Anterior cingulate cortex (tissue), 58 donors: ENCODE measurements around the gene MLC1.

Source experiments
- DNase-seq, 58 donors: peaks; one replicate each; lab custom pipeline; 2025; lab: John Stamatoyannopoulos, UW

Gene MLC1

DNA sequence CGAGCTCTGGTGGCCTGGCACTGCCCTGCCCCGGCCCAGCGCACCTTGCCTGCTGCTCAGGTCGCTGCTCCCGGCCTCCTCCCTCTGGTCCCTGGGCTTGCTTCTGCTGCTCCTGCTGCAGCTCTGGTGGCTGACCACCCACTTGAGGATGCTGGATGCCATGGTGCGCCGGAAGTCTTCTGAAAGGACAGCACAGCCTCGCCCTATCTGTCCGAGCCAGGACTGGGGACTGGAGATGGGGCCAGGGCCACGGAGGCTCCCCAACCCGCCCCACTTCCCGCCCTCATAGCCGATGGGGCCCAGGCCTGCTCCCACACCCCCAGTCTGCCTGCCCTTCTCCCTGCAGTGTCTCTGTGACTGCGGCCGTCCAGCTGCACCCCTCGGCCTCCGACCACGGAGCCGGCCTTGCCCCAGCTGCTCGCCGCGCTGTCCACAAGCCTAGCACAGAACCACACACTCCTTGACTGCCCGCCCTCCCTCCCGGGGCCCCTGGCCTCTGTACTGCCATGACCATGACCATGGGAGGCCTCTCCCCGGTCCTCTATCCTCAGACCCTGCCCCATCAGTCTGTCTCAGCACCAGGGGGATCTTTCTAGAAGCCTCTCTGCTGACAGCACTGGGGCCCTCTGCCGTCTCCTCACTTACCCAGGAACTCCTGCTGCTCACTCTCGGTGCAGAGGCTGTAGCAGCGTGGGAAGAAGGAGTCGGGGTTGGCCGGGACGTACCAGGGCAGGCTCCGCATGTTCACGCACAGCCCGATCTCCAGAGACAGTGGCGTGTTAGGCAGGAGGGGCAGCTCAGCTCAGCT is 39.8 kb downstream of the MLC1 start:
- no peak for DNase-seq

DNA sequence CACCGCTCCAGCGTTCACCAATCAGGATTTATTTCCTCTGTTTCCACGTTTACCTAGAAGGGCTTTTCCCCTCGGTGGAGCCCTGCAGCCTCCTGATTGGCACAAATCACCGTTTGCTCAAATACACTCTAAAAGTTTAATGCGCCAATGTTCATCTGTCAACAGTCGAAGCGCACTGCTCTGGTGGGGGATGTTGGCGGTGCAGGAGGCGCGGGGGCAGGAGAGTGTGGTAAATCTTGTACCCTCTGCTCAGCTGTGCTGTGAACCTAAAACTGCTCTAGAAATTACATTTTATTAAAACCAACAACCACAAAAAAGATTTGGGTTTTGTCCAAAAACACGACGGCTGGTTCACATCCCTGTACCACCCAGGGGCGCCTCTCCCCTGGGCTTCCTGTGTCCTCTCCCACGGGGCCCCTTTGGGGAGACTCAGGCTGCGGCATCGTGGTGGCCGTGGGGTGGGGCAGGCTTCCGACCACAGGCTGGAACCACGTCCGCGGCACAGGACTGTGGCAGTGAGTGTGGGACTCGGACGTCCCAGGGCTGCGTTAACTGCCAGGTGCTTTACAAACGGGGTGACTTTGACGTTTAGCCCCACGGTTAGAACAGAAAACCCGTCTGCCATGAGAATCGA is 40.6 kb downstream of the MLC1 start:
- no peak for DNase-seq

DNA sequence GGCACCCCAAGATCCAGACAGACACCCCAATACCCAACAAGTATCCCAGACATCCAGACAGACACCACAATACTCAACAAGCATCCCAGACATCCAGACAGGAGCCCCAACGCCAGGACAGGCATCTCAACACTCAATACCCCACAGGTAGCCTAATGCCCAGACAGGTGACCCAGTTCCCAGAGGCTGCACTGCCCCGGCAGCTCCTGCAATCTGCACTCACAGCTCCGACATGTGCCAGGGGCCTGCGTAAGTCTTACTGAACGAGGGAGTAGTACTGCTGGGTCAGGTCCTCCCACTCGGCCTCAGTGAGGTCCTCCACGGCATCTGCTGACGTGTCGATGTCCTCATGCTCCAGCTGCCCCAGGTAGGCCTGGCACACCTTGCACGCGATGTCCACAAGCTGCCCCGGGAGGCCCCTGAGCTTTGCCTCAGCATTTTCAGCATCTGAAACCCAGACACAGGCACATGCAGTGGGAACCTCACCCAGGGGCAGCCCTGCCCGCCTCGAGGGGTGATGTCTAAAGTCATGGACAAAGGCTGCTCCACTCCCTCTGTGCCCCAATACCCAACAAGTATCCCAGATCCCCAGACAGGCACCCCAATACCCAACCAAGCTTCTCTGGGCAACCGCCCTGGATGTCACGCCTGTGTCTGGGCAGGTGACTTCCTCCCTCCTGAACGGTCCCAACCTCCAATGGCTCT is 43.7 kb downstream of the MLC1 start:
- no peak for DNase-seq

DNA sequence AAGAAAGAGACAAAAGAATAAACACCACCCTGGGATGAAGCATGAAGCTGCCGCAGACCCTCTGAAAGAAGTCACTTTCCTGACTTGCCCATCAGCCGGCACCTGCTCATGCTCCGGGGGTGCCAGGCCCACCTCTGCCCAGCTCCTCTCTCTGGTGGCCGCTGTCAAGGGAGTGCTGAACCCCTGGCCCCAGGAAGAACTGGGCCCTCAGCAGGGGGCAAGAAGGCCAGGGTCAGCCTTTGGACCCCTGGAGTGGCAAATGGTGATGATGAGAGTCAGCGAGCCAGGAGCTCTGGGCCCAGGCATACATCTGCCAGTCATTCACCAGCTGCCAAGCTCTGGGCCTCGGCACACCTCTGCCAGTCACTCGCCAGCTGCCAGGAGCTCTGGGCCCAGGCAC is 44.5 kb downstream of the MLC1 start:
- no peak for DNase-seq

DNA sequence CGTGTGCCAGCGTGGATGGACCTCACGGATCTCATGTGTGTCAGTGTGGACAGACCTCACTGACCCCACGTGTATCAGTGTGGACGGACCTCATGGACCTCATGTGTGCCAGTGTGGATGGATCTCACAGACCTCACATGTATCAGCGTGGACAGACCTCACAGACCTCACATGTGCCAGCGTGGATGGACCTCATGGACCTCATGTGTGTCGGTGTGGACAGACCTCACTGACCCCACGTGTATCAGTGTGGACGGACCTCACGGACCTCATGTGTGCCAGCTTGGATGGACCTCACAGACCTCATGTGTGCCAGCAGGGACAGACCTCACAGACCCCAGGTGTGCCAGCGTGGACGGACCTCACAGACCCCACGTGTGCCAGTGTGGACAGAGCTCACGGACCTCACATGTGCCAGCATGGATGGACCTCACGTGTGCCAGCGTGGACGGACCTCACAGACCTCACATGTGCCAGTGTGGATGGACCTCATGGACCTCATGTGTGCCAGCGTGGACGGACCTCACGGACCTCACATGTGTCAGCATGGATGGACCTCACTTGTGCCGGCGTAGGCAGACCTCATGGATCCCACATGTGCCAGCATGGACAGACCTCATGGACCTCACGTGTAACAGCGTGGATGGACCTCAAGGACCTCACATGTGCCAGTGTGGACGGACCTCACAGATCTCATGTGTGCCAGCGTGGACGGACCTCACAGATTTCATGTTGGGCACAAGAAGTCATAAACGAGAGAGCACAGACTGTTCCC is 45.4 kb downstream of the MLC1 start:
- no peak for DNase-seq

DNA sequence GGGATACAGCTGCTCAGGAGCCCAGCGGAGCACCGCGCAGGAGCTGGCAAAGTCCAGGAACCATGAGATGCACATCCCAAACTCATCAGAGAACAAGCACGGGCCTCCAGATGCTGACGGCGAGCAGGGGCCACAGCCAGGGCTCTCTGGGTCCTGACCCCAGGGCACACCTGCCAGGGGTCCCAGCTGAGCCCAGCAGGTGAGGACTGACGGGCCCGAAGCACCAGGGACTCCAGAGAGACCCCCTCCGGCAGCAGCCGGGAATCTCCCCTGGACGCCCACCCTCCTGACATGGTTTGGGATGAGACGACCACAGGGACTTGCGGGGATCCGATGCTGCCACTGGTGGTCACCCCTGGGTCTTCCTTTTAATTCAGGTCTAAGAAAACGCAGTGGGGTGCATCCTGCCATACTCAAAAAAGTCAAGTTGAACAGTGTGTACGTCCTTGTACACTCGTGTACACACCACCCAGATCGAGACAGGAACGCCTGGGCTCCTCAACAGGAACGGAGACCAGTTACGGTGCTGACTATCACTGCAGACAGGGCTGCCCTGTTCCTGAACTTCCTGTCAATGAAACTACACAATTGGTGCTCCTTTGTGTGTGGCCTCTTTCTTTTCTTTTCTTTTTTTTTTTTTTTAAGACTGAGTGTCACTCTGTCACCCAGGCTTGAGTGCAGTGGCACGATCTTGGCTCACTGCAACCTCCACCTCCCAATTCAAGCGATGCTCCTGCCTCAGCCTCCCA is 49.1 kb downstream of the MLC1 start:
- DNase-seq: no peak

DNA sequence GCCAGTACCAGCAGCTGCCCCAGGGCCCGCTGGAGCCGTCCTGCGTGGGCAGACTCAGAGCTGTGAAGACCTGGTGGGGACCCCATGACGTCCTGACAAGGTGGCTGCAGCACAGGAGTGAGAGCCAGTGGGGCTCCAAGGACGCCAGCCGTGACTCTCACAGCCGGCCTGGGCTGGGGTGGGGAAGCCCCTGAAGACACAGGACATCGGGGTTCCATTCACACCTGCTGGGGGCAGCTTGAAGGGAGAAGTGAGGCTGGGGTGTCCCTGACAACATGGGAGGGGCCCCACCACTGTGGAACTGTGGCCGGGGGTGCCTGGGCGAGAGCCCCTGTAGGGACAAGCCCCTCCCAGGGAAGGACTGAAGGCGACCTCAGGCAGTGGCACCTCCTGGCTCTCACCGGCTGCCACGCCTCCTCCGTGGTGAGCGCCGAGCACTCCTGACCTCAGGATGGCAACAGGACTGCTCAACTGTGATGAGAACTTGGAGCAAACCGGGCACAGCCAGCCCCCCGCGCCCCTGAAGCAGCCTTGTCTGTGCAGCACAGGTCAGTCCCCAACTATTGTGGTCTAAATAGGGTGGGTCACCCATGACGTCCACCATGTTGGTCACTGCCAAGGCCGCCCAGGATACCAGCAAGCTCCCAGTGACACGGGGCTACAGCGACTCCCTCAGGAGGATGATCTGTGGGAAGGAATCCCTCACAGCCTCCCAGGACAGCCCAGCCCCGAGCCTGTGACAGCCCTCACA is 49.9 kb downstream of the MLC1 start:
- no peak for DNase-seq

DNA sequence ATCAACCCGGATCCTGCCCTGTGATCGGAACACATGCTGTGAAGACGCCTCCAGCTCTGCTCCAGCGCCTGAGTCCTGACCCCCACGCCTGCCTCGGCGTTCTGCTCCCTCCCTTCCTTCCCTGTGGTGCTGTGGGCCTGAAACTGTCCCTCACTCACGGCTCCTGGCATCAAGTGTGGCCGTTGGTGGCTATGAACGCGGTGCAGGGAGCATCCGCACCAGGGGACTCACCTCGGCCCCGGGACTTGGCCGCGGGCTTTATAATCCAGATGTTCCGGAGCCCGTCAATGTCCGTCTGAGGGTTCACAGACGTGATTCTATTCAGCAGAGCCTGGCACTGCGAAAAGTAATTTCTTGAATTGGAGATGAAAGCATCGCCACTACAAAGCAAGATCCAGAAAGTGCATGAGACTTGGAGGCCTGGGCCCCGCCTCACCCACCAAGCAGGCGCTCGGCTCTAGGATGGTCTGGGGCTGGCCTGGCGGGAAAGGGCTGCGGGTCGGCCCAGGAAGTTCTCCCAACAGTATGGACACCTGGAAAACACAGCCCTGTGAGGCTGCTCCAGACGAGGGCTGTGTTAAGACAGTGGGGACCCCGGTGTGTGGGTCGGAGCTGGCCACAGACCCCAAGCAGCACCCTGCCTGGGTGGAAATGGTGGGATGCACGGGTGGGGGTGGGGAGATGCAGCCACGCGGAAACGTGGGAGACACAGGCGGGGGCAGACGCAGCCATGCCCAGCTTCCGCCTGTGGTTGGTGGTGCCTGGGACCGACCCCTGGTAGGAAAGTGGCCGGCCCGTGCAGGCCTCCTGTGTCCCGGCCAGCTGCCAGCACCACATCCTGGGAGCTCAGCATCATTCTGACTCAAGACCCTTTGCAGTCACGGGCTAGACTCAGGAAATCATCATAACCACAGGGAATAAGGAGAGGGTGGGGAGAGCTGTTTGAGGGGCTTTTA is 50.8 kb downstream of the MLC1 start:
- DNase-seq: no peak

DNA sequence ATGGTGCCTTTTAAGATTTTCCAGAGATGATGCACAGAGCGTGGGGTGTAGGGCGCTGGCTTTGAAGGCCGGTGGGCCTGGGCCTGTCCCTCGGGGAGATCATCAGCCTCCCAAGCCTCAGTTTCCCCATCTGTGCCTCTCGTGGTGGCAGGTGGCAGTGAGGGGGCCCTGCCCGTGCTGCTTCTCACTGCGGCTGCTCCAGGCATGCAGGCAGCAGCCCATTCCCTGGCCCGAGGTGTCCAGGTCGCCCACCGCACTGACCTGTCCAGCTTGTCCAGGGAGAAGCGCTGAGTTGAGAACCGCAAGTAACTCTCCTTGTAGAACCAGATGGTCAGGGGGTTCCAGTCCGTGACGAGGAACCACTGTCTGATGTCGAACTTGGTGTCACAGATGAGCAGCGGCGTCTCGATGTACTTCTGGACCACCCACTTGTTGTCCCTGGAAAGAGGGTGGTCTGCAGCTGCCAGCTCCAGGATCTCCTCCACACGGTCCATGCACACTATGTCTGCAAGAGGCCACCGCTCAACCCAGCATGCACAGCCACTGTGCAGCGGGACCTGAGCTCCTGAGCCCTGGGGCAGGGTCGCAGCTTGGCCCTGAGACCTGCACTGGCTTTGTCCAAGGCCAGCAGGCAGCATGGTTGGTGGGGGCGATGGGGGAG is 52.2 kb downstream of the MLC1 start:
- no peak for DNase-seq

DNA sequence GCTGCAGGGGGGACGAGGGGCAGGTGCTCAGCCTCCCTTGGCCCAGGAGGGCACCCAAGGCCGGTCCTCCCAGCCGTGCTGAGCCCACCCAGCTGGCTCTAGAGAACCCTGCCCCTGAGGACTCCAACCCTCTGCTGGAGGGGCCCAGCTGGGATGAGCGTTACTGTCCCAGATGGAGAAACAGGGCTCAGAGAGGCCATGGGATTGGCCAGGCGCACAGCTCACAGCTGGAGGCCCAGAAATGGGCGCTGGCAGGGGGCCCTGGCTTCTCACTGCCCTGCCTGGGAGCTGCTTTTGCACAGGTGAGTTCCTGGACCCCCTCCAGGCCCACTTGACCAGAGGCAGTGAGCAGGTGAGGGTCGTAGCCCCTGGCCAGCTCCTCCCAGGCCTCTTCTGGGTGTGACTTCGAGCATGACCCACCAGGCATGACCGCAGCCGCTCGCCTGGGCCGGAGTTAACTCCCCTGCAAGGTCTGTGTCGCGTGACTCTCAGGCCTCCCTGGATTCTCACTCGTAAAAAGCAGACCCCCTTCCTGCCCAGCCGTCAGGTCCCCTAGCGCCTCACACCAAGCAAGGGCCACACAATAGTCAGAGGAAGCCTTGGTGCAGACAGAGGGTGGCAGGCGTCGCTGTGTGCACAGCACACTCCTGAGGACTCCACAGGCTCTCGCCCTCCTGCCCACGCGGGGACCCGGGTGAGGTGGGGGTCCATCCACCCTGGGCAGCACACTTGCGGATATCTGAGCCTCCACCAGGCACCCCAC is 52.9 kb downstream of the MLC1 start:
- no peak for DNase-seq

DNA sequence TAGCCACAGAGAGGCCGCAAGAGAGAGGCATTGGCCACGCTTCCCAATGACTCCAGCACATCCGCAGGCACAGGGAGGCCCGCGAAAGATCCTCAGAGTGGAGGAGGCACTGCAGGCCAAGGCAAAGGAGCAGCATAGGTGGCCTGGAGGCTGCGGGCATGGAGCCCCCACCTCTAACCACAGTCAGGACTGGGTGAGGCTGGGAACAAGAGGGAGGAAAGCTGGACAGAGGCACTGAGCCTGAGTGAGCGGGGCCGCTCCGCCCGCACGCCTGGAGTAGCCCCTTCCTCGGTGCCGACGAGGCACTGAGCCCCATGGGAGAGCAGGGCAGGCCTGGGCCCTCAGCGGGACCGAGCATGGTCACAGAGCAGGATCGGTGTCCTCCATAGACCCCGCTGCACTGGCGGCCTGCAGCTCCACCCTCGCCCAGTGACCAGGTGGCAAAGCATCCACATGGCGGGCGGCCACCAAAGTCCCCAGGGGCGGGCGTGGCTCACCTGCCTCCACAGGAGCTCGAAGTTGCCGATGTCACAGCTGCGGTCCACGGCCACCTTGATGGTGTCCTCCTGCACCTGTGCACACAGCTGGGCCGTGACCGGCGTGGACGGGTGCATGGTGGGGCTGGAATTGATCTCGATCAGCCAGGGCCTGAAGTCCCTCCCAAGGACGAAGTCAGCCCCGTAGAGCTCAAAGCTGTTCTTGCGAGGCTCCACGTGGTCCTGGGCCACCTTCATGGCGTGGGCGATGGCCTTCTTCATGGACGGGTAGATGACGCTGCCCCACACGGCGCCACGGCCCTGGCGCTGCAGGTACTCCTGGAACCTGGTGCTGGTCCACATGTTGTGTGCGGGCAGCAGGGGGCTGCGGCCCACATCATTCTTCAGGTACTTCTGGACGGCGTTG is 53.8 kb downstream of the MLC1 start:
- no peak for DNase-seq

DNA sequence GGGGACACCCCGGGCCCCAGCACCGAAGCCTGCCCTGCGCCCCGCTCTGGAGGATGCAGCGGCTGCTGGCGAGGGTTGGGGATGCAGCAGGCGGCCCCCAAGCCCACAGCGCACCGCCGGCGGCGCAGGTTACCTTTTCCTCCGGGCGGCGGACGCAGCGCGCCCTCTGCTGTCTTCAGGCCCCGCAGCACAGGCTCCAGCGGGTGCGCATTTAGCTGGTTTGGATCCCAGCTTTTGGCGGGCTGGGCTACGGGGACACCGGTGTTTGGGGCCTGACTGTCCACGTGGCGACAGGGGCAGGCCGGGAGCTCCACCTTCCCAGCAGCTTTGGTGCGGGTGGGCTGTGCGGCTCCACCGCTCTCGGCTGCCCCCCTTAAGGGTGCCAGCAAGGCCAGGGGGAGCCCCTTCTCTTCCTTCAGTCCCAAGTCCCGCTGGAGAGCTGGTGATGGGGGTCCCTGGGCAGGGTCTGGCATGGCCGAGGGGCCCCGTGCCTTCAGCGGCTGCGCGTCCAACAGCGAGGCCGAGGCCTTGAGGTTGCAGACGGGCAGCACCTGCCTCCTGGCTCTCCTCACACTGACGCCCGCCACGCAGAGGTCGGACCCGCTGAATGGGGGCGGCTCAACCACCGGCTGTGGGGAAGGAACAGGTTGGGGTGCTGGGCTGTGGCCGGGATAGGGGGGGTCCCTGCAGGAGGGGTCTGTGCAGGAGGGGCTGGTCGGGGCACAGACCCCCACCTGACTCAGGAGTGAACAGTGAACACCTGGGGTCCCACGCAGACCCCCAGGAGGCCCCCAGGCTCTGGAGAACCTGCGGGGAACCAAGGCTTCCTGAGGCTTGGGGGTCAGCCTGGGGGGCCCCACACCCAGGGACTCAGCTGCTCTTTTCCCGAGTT is 54.7 kb downstream of the MLC1 start:
- peak in 47 of 58 donors; percentile 4 to 81 (median 30) for DNase-seq

DNA sequence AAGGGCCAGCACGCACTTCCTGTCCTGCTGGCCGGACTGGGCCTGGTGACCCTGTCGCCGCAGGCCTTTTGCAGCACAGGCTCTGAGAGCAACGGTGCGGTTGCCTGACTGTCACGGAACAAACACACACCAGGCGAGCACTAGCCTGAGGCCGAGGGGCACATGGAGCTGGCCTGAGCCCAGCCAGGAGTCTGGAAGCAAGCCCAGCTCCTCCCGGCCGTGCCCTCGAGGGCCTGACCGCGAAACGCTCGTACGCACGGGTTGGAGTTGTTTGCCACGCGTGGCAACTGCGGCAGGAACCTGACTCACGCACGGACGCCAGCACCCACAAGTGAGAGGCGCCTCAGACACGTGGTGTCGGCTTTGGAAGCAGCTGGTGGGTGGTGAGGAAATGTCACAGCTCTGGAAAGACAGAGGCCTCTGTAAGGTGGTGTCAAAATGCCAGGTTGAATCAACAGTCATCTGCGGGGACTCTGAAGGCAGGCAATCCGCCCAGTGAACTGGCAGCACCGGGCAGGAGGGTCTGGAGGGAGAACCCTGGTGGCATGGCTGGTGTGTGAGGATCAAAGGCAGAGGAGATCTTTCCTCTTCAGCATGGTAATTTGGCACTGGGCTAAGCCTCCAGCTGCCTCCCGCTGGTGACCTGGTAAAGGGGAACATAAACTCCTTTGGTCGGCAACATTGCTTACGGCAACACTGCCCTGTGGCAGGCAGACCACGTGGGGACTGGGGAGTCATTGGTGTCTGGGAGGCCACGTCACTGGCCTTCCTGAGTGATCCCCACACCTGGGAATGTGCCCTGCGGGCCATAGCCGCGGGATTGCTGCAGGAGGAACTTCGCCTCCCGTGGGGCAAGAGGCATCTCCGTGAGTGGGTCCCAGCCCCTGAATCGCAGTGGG is 57.3 kb downstream of the MLC1 start:
- peak in 15 of 58 donors; percentile 7 to 46 (median 15) for DNase-seq

DNA sequence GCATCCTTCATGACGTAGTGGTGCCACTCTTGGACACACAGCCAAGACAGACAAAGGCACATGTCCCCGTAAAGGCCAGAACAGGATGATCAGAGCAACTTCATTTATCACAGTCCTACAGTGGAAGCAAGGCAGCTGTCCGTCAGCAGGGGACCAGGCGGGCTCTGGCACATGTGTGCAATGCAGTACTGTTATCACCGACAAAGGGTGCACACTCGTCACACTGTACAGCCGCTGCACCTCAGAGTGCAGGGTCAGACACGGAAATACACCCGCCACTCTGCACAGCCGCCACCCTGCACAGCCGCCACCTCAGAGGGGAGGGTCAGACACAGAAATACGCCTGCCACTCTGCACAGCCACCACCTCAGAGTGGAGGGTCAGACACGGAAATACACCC is 59.2 kb downstream of the MLC1 start:
- DNase-seq: no peak
